GM21786 (cell line): ENCODE results near the gene CSTPP1.
"Not testable (repeated sequence)": the region's sequence is repeated elsewhere in the genome, so short reads cannot be mapped to it uniquely, and the experiment has no call there.

ENCODE experiments used
- ATAC-seq: cut with Tn5 transposase; IDR thresholded peaks from one replicate; pipeline ENCODE4 v1.9.1; 2021; ENCODE audit not compliant: unreplicated experiment

CSTPP1 gene

GRCh38 chr11:47189100-47189834 lies 252.7 kb downstream of the CSTPP1 start:
- ATAC-seq = no peak

- not testable (repeated sequence) for ATAC-seq
These were observed 254.6 kb downstream of the CSTPP1 start for GRCh38 chr11:47191137-47191536.

GRCh38 chr11:47192111-47192510 lies 255.6 kb downstream of the CSTPP1 start:
- no peak for ATAC-seq

- not testable (repeated sequence) for ATAC-seq
These were observed 261.6 kb downstream of the CSTPP1 start for GRCh38 chr11:47198161-47198560.

GRCh38 chr11:47201015-47201414 lies 264.5 kb downstream of the CSTPP1 start:
- no peak for ATAC-seq

GRCh38 chr11:47202576-47202975 lies 266.0 kb downstream of the CSTPP1 start:
- ATAC-seq = no peak

GRCh38 chr11:47204637-47204989 lies 268.1 kb downstream of the CSTPP1 start:
- no peak for ATAC-seq

GRCh38 chr11:47206577-47206976 lies 270.0 kb downstream of the CSTPP1 start:
- not testable (repeated sequence) for ATAC-seq

- no peak for ATAC-seq
These were observed 270.9 kb downstream of the CSTPP1 start for GRCh38 chr11:47207459-47207858.

- not testable (repeated sequence) for ATAC-seq
These were observed 271.5 kb downstream of the CSTPP1 start for GRCh38 chr11:47208008-47208552.

- ATAC-seq = no peak
These were observed 272.1 kb downstream of the CSTPP1 start for GRCh38 chr11:47208628-47209027.
